SK-MEL-5 (cell line): Measurements from ENCODE around the gene ACY1. TPM values are rescaled to one million over a fixed set of nuclear protein-coding genes. Genes with fewer than 3 reads are reported as not detected.

ENCODE experiments used
- DNase-seq: peaks from one replicate; pipeline ENCODE4 v3.0.0-alpha.2; 2016; ENCODE audit warnings: low read depth, low spot score
- in situ Hi-C: cut with HindIII; loops from 2 replicates; pipeline ENCODE4 v1.10.0; 2016; ENCODE audit warnings: low sequenced_read_pairs, high pct_unique_total_duplicates, low pct_unique_long_range_greater_than_20kb
- total RNA-seq: library from RNA; depleted of rRNA; stranded (reverse); fragments of >200 nt; shearing (Covaris generic); gene quantifications from 2 replicates; pipeline ENCODE4 v1.2.3, GENCODE V29; 2014

ACY1 gene
- total RNA-seq, 1 experiment from 2014 or later, result 180 TPM

DNA sequence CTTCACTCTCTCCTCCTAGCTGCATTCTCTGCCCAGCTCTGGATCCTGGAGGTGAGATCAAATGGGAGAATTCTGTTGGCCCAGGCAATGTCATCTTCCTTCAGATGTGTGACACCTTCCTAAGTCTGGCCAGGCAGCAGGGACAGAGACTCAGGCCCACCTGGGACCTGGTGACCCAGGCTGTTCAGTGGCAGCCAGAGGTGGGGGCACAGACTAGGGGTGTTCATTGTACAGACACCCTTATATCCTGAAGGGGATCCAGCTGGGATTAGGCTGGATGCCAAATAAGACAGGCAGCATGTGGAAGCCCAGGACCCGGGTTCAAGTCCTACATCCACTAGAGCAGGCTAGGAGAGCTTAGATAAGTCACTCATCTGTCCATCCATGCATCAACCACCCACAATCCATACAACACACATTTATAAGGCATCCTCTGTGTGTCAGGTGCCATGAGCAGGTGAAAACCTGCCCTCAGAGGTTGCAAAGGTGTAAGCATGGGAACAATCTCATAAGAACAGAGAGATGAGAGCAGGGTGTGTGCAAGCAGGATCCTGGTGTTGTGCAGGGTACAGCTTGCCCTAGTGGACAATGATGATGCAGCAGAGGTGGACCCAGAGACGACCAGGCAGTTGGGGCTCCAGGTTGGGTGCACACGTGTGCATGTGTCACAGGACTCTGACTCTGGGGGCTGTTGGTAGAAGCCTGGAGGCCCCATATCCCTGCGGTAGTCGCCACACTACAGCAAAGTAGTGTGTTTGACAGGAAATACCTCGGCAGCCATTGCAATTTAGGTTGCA lies 30.7 kb downstream of the ACY1 start:
- in situ Hi-C loops, result no loop called here
- DNase-seq, result no peak

DNA sequence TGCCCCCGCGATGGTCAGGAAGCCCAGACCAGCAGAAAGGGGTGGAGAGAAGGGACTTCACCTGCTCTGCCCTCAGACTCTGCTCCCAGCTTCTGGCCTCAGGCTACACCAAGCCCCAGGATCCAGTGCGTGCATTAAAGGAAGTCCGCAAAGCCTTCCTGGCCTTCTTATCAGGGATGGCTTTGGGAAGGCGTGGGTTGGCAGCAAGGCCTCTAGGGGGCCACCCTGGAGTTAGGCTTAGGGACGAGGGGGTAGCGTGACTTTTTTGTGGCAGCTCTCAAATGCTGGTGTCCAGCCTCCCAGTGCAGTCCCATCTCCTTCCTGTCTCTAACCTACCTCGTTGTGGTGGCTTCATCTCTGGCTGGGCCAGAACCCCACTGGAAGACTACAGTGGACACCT lies 31.3 kb downstream of the ACY1 start:
- in situ Hi-C loops, result no loop called here
- DNase-seq, result peak; percentile 57

DNA sequence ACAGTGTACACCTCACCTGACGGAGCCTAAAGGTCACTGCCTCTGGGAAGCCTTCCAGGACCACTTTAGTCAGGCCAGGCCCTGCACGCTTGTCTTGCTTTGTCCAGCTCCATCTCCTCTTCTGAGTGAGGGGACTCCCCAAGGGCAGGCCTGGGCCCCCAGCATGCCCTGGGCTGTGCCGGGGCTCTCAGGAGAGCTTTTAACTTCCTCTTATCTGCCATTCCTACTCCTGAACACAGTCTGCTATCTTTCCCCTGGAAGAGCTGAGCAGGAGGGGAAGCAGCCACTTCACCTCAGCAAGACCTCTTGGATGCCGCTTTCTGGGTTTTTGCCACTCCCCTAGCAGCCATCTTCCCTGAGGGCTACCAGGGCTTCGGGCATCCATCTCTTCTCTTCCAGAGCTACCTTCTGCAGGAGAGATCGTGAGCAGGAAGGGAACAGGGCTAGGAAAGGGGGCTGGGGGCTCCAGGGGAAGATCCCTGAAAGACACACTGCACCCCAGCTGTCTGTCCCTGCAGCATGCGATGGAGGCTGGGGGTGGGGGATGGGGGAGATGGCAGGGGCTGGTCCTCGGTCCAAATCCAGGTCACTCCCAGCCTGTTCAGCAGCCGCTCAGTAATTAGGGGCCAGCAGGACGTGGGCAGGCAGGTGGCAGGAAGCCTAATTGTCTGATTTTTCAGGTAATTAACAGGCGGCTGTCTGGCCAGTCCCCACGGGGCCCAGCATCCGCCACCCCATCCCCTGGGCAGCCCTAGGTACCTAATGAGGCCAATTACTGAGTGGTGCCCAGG lies 32.3 kb downstream of the ACY1 start:
- in situ Hi-C loops, result no loop called here

DNA sequence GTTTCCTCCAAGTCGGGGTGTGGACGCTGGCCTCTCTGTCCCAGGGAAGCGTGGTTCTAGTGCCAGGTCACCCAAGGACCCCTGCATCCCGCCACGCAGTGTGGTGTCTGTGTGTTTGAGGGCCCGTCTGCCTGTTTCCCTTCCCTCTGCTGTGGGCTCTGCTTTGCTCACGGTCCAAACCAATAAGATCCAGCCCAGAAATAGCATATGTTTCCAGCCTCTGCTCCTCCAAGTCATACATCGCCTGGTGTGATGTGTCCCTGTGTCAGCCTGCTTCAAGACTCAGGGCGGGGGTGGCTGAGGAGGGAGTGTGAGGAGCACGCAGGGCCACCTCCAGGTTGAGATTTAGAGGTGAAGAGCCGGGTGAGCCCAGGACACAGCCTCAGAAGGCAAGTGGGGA lies 34.3 kb downstream of the ACY1 start:
- in situ Hi-C loops, result no loop called here

More for the DNA sequence above, 32.3 kb downstream of the ACY1 start:
- no peak for DNase-seq

DNA sequence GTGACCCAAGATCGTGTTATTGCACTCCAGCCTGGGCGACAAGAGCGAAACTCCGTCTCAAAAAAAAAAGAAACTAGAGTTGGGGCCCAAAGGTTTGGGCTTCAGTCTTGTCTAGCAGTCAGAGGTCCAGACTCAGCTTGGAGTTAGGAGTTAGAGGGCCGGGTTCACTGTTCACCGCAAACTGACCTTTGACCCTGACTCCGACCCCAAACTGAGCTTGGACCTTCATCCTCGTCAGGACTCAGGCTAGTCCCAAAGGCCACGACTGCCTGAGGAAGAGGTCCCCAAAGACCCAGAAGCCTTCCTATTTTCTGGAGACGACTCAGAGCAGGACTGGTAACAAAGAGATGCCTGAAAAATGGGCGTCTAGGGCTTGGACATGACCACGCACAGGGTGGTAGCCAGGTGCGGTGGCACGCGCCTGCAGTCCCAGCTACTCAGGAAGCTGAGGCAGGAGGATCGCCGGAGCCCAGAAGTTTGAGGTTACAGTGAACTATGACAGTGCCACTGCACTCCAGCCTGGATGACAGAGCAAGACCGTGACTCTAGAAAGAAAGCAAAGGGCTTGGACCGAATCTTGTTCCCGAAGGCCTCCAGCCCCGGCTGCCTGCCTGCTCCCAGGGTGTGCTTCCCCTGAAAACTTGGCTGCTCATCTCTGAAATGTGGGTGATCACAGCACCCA lies 35.1 kb downstream of the ACY1 start:
- no peak for DNase-seq
- in situ Hi-C loops, result no loop called here

More for the DNA sequence above, 34.3 kb downstream of the ACY1 start:
- DNase-seq, result no peak

DNA sequence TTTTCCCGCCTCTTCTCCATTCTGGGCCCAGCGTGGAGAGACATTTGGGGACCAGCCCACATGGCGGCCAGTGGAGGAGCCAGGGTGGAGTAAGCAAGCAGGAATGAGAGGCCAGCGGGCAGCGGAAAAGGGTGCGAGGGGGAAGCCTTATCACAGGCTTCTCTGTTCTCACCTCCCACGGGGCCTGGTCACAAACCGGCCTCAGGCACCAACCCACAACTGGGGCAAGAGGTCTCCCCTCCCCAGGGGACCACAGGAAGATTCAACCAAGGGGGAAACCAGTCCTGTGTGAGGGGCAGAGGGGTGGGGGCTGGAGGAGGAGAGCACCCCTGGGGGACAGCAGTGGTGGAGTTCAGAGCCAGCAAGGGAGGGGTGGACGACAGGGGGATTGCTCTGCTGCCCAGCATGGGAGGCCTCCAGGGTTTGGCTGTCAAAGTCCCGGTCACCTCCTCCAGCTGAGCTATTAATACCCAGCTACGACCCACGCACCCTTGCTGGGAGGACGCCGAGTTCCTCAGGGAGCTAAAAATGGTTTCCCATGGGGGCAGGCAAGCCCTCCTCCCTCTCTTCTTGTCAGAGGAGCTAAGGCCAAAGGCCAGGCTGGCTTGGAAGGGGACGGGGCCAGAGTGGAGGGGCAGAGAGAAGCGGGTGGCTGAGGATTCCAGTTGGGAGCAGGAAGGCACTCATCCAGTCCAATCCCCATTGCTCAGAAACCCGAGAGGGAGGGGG lies 36.2 kb downstream of the ACY1 start:
- in situ Hi-C loops, result no loop called here
- DNase-seq, result no peak

DNA sequence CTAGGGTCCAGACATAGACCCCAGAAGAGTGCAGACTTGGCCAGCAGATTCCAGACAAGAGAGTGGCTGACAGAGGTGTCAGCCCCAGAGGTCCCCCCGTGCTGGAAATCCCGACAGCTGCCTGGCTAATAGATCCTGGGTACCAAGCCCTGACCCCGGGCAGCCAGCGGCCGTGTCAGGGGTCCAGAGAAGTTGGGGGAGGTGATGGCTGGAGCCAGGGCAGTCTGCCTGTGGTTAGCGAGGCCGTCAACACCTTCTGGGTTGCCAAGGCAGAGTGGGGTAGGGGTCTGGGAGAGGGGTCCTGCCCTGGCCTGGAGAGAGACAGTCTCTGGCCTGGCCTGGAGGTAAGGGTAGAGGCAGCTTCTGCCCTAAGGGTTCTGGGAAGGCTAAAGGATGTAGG lies 37.5 kb downstream of the ACY1 start:
- in situ Hi-C loops, result no loop called here
- no peak for DNase-seq

DNA sequence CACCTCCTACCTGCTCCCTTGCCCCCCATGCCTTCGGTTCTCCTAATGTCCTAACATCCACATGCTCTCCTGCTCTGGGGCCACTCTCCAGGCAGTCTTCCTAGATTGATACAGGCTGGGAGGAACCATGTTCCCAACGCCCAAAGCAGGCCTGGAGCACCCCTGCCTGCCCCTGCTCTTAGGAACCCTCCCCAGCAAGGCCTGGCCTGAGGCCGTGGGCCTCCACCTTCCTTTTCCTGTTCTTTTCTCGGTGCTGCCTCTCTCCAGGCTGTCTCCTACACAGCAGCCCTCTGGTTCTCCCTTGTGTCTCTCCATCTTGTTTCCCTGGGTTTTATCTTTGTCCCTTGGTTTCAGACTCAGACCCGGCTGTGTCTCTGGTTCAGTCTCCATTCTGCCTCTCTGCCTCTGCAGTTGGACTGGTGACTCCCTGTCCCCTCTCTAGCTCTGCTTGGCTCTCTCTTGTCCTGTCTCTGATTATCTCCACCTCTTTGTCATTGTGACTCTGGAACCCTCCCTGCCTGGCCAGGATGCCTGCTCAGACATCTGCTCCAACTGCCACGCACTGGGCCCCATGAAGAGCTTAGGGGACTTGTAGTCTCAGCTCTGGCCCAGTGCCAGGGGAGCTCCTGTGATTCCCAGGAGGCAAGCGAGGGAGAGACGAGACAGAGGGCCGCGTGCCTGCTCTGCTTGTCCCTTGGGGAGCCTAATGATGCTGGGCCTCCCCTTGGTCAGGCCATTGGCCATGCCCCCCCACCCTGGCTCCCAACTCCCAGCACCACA lies 38.3 kb downstream of the ACY1 start:
- no peak for DNase-seq
- in situ Hi-C loops, result no loop called here

DNA sequence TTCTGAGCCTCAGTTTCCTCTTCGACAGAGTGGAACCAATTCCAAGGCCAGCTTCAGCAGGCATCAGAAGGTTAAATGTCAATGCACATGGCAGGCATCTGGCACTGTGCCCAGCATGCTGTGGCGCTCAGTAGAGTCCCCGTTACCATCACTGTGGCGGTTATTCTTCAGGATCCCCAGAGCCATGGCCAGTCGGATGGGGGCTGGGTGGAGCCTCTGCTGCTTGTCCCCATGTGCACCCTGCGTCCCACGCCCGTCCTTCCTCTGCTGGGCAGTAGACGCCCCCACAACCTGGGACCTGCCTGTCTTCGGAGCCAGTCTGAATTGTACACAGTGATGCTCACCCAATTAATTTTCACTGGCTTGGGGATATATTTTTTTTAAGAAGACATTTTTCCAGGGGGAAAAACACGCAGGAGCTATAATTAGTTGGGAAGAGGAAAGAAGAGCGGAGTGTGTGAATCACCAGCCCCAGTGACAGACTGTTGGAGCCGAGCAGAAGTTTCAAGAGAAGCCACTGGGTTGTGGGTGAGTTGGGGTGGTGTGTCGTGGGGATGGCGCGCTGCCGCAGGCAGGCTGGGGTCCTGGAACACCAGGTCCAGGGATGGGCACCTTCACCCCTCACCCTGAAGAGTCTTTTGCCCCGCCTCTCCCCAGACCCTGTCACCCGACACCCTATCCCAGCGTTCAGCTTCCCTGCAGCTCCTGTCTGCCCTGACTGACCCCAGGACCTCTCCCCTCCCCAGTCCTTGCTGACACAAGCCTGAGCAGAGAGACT lies 39.2 kb downstream of the ACY1 start:
- in situ Hi-C loops, result no loop called here
- DNase-seq, result no peak

DNA sequence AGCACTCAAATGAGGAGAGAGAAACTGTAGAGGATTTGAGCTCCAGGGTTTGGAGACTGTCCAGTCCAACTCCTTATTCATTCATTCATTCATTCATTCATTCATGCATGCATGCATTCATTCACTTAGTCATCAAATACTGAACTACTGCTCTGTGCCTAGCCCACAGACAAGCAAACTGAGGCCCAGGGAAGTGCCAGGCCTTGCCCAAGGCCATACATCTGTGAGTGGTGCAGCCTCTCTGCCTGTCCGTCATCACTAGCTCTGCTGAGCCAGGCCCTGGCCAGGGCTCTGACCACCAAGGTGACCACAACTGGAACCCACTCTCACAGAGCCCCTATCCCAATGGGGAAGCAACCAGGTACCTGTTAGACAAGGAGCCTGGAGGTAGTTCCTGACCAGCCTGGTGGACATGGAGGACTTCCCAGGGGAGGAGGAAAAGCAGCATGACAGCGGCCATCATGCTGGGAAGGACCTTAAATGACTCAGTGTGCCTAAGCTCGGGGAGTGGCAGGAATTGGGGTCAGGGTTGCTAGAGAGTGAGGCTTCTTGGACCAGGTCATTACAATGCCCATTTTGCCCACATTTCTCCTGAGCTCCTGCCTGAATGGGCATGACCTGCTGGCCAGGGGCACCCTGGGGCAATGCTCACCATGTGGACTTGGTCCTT lies 39.9 kb downstream of the ACY1 start:
- in situ Hi-C loops, result no loop called here
- no peak for DNase-seq

DNA sequence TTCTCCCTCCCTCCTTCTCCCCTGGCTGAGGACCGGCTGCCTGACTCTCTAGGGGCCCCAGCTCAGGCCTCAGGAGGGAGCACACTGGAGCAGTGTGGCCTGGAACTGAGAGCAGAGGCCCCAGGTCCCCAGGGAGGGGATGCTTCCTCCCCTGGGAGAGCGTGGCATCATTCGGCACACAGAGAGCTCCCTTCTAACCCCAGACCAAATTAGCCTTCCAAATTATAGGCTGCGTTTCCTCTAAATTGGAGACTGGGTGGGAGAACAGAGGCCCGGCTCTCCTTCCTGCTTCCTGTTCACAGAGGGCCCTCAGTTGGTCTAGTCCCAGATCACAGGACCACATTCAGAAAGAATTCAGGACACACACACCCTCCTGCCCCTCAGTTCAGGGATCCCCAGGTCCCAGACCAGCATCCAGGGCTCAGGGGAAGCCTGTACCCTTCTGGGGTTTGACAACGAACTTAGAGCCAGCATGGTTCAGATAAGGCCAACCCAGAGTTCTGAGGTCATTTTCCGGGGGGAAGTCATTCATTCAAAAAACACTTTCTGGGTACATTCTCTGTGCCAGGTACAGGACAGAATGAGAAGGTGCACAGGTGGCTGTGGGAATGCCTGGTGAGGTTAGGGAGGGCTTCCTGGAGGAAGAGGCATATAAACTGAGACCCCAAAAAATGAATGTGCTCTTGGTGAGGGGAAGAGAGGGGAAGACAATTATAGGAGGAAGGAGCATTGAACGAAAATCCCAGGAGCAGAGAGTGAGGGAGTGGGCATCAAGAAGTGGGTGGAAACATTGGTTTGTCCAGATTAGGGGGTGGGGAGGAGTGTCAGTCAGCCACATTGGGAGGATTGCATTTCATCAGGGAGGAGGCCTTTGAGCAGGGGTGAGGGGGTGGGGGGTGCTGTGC lies 40.8 kb downstream of the ACY1 start:
- in situ Hi-C loops, result no loop called here
- peak; percentile 26 for DNase-seq

DNA sequence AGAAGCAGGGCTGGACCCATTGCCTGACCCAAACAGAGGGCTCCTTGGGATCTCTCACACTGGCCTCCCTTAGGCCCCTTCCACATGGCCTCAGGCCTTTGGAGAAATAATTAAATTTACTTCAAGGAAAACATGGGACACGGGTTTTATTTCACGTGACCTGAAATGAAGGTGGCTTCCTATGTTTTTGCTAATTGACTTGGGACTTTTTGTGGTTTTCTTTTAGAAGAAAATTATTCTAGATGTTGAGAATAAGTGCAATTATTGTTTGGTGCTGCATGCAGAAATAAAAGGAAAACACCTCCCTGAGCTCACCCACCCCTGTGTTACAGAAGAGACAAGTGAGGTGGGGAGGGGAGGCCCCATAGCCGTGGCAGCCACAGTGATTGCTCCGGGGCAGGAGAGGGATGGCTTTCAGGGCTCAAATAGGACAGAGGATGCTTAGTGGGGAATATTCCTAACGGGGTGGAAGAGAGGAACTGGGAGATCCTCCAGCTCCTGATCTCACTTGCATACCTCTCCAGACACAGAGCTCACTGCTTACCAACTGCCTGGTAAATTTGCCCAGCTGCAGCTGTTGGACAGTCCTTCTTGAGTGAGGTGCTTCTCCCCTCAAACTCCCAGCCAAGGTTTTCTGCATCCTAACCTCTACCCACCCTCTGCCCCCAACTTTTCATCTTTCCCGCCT lies 41.6 kb downstream of the ACY1 start:
- in situ Hi-C loops, result no loop called here
- peak; percentile 15 for DNase-seq

DNA sequence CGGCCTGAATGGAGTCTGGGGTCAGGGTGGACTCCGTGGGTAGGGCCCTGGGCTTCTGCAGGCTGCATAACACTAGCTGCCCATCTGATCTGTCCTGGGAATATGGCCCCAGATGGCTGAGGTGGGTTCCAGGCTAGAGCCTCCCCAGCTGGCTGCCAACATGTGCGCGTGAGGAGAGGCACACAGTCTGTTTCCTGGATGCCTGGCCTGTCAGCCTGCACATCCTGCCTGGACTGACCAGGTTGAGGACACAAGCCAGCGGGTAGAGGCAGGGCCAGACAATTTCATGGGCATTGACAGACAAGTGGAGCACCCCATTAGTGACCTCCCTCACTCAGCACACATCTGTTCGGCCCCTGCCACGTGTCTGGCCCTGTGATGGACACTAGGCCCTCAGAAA lies 42.1 kb downstream of the ACY1 start:
- in situ Hi-C loops, result no loop called here
- no peak for DNase-seq

DNA sequence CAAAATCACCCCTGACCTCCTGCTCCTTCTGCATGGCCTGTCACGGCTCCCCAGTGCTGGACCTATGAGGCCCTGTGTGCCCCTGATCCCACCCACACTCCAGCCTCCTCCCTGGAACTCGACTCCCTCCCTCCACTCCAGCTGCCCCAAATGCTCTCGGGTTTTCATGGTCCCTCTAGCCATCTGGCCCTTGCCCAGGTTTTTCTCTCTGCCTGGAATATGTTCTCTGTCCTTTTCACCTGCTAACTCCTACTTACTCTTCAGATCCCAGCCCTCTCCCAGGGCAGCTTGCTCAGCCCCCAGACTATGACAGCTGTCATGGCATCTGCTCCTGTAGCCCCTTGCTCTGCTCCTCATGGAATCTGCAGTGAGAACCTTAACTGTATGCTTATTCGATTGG lies 42.7 kb downstream of the ACY1 start:
- in situ Hi-C loops, result no loop called here

DNA sequence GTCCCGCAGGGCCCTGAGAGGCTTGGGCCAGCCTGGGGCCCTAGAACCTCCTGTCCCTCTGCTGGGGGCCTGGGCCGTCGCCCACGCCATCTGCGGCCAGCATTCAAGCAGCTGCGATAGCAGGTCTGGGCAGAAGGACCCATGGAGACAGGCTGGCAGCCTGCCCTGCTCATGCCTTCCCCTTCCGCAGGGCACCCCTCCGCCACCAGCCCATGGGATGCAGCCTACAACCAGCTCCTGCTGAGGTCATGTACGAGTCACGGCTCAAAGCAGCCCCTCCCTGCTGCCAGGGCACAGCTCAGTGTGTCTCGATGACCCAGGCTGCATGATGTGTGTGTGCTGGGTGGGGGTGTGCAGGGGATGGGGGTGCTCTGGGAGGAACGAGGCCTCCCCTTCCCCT lies 45.2 kb downstream of the ACY1 start:
- in situ Hi-C loops, result no loop called here
- DNase-seq, result no peak

More for the DNA sequence above, 42.7 kb downstream of the ACY1 start:
- no peak for DNase-seq
